GM18517 (cell line): ENCODE measurements around the gene GRIK5.
"Not testable (repeated sequence)": the region's sequence is repeated elsewhere in the genome, so short reads cannot be mapped to it uniquely, and the experiment has no call there.

ENCODE experiments used
- ATAC-seq: cut with Tn5 transposase; IDR thresholded peaks from one replicate; pipeline ENCODE4 v1.9.1; 2021; ENCODE audit warnings: mild to moderate bottlenecking, moderate library complexity; ENCODE audit not compliant: unreplicated experiment

Gene GRIK5

DNA sequence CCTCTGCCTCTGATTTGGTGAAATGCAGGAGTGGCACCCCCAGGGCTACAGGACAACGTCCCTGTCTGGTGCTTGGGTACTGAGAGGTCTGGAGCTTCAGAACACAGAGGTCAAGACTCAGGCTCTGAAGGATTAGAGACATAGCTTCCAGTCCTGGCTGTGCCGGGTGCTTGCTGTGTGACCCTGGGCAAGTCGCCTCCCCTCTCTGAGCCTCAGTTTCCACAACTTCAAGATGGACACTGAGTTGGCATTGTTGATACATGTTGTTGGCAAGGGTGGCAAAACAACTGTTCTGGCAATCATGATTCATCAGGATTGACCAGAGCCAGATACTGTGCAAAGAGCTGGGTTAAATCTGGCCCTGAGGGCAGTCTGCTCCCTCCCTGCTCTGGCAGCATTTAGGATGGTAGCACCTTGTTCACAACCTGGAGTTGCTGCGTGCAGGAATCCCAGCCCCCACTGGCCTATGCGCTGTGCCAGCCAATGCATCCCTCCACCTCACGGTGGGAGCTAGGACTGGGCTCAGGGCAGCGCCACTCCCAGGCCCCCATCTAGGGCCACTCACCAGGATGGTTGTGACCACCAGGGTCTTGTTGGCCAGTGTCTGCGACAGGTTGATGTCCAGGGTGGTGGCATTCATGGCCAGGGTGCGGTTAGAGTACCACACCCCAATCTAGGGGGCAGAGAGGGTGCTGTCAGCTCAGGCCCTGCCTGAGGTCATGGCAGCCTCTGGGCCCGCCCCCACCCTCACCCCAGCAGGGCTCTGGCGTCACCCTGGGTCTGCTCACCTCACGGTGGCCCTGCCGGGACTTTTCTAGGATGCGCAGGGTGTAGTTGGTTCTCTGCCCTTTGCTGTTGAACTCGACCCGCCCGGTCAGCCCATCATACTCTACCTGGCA is 16.7 kb downstream of the GRIK5 start:
- ATAC-seq, result no peak

DNA sequence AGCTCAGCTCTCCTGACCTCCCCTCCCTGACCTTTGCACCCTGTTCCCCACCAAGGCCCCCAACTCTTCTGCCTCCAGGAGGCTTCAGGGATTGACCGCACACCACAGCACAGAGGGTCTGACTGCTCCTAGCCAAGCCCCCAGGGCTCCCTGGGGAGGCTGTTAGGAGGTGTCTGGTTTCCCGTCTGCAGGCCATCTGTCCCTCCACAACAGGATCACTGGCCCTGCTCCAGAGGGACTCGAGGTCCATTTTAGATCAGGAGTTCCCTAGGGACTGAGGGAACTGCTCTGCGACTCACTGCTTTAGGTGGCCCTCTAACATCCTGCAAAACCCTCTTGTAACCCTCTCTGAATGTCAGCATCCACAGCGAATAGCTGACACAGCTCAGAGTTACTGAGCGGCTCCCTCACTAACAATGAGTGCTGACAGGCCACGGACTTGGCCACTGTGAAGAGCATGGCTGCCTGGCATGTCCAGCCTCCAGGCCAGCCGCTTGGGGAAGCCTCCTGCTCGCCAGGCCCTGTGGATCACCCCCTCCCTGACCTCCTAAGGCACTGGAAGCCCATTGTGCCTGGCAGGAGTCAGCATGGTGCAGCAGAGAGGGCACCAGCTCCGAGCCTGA is 17.7 kb downstream of the GRIK5 start:
- ATAC-seq, result no peak

DNA sequence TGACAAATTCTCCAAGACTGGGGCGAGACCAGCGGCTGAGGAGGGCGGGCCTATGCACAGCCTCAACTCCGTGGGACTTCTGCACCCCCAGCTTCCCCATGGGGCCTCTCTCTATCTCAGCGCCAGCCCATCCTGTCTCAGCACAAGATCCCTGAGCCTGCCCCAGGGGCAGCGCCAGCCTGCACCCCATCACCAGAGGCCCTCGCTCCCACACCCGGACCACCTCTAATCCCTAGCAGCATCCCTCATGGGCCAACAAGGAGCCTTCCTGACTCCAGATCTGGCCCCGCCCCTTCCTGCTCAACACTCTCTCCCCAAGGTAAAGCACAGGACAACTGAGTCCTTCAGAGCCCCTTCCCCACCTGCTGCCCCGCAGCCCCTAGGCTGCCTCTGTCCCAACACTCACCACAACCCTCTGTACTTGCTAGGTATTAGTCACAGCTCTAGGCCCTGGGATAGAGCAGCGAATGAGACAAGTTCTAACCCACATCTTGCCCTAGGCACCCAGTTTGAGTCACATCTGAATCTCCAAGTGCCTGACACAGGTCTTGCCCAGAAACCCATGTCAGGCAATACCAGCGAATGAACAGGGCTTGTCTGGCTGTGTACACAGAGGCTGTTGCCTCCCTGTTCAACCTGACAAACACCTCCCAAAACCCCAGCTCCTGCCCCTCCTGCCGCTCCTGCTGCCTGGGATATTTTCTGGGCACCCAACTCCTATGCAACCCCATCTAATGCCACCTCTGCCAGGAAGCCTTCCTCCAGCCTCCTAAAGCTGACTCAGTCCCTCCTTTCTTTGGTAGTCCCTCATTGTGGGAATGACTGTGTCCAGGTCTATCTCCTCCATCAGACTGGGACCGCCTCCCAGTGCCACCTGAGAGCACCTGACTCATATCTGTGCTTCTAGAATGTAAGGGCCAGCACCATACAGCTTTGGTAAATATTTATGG is 18.6 kb downstream of the GRIK5 start:
- ATAC-seq, result no peak

DNA sequence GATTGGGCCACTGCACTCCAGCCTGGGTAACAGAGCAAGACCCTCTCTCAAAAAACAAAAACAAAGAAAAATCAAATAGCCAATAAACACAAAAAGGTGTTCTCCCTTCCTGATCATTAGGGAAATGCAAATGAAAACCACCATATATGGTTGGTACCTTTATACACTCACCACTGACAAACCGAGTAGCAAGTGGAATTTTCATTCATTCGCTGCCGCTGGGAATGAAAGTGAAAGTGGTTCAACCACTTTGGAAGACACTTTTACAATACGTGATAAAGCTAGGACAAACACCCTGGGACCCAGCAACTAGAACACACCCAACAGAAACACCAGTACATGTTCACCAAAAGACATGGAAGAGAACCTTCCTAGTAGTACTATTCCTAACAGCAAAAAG is 21.0 kb downstream of the GRIK5 start:
- ATAC-seq, result no peak

DNA sequence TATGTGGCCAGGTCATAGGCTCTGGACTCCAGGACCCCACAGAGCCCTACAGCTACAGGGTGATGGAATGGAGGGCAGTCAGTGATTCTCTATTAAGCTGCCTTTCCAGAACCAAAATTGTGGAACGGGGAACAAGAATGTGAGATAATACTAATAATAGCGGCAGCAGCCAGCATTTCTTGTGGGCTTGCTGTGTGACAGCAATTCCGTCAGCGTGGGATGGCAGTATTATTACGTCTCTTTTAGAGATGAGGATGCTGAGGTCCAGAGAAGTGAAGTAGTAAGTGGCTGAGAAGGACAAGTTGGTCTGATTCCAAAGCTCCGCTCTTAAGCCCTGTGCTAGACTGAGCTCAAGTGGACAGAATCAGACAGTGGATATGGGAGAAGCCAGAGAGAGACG is 24.4 kb downstream of the GRIK5 start:
- no peak for ATAC-seq

DNA sequence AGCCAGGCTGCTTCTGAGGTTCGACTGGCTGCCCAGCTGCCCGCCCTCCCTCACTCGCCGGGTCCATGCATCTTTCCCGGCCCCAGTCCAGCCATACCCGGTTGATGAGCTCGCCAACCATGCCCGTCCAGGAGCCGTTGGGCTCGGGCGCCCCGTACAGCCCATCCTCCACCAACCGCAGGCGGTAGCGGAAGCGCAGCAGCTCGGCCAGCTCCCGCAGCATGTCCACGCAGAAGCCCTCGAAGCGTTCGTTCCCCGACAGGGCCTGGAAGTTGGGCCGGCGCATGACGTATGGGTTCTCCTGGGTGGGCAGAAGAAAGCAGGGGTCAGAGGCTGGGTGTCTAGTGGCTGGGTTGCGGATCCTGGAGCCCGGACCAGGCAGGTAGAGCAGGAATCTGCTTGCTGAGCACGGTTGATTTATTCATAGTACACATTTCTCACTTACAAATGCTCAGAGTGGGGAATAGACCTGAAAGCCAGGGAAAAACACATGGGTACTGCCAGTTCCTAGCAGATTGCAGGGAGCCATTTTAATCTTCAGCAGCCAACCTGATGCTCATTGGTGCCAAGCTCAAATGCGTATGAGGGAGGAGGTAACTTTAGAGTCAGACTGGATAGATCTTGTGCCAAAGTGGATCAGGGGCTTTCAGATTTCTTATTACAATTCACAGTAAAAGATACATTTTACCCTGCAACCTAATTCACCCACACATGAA is 27.4 kb downstream of the GRIK5 start:
- ATAC-seq, result no peak

DNA sequence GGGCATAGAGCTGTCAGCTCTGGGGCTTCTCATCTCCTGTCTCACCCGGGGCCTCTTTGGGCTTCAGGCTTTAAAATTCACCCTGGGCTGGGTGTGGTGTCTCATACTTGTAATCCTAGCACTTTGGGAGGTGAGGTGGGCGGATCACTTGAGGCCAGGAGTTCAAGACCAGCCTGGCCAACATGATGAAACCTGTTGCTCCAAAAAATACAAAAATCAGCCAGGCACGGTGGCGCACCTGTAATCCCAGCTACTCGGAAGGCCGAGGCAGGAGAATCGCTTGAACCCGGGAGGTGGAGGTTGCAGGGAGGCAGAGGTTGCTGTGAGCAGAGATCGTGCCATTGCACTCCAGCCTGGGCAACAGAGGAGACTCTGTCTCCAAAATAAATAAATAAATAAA is 29.5 kb downstream of the GRIK5 start:
- ATAC-seq, result not testable (repeated sequence)

DNA sequence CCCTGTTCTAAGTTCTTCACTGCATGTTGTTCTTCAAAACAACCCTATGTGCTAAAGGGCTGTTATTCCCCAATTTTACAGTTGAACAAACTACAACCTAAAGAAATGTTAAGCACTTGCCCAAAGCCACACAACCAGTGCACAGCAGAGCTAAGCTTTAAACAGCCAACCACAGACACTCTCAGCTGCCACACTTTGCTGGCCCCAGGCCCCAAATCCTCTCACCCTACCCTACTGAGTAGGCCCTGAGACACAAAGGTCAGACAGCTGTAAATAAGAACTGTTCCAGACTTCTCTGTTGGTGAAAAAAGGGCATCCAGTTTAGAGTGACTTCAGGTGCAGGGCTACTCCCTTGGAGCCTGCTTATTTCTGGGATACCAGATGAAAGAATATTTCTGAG is 30.0 kb downstream of the GRIK5 start:
- no peak for ATAC-seq

DNA sequence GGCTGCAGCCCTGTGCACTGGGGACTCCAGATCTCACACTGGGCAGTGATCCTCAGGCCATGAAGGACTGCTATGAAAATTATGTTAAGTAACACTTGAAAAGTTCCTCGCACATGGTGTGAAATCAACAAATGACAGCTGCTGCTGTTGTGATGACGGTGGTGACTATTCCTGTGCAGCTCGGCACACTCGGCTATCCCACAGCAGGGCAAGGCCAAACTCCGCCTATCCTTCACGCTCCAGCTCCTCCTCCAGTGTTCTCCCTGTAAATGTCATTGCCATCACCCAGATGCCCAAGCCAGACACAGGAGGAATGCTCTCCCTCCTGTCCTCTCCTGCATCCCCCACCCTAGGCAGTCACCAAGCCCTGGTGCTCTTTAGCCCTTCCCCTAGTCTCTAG is 31.3 kb downstream of the GRIK5 start:
- no peak for ATAC-seq

DNA sequence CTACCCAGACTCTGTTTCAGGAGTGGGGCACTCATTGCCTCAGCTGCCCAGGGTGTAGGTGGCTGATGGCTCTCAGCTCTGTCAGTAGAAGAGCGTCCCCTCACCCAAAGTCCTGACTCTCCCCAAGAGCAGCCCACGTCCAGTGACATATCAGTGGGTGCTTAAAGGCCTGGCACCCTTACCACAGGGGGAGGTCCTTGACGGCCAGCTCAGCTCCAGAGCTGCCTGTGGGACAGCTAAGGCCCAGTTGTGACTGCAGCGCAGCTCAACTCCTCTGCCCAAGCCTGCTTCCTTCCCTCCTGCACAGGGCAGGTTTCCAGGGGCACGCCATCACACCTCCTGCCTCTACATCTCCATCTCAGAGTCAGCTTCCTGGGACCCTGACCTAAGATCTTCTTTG is 32.4 kb downstream of the GRIK5 start:
- no peak for ATAC-seq

DNA sequence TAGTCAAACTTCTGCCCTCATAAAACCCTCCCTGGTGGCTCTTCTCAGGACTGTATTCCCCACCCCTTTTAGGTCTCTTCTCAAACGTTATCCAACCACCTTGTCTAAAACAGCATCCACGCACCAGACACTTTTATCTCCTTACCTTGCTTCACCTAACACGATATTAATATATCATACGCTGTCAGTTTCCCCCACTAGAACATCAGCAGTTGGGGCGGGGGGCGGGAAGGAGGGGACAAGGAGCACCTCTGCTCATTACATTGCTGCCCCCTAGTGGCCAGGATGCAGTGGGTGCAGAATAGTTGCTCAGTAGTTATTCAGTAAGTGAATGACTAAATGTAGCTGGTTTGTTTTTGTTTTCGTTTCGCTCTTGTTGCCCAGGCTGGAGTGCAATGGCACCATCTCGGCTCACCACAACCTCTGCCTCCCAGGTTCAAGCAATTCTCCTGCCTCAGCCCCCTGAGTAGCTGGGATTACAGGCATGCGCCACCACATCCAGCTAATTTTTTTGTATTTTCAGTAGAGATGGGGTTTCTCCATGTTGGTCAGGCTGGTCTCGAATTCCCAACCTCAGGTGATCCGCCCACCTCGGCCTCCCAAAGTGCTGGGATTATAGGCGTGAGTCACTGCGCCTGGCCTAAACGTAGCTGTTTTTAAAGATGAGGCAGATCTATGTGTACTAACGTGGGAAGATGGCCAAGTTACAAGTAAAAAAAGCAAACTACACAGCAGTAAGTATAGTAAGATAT is 35.2 kb downstream of the GRIK5 start:
- peak; percentile 57 for ATAC-seq

DNA sequence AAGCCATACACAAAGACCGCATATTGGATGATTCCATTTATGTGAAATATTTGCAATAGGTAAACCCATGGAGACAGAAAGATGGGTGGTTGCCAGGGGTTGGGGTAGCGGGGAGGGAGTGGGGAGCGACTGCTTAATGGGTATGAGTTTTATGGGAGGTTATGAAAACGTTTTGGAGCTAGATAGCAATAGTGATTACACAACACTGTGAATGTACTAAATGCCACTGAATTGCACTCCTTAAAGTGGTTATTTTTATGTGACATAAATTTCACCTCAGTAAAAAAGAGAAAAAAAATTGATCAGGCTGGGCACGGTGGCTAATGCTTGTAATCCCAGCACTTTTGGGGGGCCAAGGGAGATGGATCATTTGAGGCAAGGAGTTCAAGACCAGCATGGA is 36.6 kb downstream of the GRIK5 start:
- no peak for ATAC-seq

DNA sequence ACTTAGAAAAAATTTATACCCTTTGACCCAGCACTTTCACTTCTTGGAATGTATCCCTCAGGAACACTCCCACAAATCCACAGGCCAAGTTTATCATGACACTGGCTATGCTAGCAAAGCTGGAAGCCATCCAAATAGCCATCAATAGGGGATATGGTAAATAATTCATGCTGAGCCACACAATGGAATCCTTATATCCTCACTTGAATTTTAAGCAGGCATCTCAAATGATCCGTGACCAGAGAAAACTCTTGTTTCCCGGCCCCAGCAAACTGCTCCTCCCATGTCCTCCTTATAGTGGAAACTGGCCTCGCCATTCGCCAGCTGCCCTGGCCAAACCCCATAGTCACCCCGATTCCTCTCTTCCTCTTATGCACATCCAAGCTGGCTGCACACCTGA is 37.6 kb downstream of the GRIK5 start:
- ATAC-seq, result no peak

DNA sequence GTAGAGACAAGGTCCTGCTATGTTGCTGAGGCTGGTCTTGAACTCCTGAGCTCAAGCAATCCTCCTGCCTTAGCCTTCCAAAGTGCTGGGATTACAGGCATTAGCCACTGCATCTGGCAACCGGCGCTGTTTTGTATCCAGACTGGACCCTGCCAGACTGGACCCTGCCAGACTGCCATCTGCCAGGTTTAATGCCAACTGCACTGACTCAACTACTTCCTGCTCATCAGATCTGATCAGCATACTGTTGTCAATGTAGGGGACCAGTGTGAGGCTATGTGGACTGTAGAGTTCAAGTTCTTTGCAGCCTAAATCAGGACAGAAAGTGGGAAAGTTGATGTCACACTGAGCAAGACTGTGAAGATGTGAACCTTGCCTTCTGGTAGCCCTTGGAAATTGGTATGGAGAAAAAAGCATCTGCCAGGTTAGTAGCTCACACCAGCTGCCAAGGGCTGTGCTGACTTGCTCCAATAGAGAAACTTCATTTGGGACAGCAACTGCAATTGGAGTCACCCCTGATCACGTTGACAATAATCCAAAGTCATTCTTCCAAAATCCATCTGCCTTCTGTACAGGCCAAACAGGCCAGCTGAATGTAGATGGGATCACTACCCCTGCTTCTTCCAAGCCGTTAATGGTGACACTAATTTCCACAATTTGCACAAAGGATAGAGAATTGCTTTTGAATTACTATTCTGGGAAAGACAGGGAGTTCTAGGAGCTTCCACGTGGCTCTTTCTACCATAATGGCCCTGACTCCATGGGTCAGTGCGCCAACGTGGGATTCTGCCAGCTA is 39.2 kb downstream of the GRIK5 start:
- ATAC-seq, result no peak

DNA sequence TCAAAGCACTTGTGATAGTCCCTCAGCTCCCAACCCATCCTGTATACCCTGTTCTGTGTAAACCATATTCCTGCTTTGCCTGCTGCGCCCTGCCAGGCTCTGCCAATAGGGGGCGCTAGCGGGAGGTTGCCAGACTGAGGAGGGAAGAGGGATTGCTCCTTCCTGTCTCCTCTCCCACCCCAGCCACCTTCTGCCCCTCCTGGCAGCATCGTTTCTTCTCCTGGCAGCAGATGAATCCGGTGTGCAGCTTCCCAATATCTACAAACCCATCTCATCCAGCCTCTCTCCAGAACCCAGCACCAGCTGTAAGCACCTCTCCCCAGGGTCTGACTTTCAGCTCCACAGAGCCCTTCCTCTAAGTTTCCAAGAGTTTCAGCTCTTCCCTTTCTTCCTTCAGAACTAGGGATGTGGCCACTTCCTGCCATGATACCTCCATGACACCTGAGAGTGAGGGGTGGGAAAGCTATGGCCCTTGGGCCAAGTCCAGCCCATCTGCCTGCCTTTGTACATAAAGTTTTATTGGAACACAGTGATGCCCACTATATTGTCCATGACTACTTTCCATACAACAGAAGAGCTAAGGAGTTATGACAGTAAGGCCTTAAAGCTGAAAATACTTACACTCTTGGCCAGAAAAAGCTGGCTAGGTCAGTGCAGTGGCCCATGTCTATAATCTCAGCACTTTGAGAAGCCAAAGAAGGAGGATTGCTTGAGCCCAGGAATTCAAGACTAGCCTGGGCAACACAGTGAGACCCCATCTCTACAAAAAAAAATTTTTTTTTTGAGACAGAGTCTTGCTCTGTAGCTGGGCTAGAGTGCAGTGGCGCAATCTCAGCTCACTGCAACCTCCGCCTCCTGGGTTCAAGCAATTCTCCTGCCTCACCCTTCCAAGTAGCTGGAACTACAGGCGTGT is 41.4 kb downstream of the GRIK5 start:
- ATAC-seq, result no peak

DNA sequence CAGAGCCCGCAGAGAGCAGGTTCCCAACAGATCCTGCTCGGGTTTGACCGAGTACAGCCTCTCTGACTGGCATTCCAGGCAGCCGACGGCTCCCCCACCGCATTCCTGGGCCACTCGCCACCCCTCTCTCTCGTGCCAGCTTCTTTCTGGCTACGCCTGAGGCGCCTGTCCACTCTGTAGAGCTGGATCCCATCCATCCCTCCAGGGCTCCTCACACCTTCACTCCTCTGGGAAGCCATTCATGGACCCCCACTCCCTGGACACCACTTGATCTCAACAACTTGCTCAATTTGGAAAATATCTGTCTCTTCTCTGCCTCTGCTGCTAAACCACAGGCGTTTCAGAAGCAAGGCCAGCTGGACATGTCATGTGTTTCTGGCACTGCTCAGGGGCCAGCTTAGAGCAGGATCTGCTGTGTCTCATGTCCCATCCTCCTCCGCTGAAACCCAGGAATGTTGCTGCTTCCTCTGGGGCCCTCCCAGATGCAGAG is 45.3 kb downstream of the GRIK5 start:
- no peak for ATAC-seq

DNA sequence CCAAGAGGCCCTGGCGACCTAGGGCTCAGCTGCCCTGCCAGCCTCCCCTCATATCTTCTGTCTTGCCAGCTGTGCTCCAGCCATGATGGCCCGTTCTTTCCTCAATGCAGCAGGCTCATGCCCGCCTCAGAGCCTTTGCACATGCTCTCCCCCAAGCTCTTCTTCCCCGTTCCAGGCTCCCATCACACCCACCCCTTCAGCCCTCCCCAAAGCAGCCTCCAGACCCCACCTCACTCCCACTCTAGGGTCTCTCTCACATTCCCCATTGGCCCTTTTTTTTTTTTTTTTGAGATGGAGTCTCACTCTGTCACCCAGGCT is 46.1 kb downstream of the GRIK5 start:
- no peak for ATAC-seq
